ENCODE data around the gene ARIH2. TPM values are rescaled to one million over a fixed set of nuclear protein-coding genes. Genes with fewer than 3 reads are reported as not detected.

The ARIH2 gene
- total RNA-seq, 1 experiment from 2014 or later = 106 TPM

DNA sequence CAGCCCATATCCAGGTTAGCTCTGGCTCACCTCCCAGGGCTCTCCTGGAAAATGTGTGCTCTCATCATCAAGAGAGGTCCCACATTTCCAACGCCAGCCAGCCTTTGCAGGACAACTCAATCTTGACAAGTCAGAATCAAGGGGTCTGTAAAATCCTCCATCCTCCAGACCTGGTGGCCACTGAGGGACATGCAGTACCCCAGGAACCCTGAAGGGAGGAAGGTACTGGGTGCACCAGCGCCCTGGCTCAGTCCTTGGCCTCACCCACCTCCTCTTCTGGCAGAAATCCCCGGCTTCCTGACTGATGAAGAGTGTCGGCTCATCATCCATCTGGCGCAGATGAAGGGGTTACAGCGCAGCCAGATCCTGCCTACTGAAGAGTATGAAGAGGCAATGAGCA, 82.5 kb downstream of the ARIH2 start:
- no TSS peak for BruUV-seq (replicated peaks)

DNA sequence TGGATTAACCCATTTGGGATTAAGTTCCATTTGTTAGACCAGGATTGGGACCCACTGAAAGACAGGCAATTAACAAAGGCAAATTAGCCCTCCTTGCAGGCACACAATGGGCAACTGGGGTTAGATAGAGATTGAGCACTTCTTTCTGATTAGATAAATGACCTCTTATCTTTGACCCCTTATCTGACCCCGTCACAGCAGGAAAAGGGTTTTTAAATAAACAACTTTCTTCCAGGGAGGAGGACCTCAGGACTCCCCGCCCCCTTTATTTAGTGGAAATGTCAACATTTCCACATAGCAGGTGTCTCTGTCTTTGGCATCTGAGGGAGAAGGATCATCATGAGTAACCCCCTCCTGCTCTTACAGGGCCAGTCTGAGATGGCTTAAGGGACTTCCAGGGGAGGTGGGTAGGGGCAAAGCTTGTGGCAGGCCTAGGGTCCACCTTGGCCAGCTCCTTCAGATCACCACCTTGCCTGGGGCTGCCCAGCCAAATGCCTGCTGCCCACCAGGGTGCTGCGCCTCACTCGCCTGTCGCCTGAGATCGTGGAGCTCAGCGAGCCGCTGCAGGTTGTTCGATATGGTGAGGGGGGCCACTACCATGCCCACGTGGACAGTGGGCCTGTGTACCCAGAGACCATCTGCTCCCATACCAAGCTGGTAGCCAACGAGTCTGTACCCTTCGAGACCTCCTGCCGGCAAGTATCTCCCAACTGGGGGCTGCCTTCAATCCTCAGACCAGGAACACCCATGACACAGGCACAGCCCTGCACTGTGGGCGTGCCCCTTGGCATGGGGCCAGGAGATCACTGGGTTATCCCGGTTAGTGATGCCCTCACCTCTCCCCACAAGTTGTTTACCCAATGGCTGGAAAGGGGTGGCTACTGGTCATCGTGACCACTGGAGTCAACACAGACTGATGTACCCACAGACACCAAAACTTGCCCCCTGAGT, 86.0 kb downstream of the ARIH2 start:
- no peaks in the 10 kb centered on the region for H3K9me3 ChIP-seq
- ChIA-PET CTCF (interaction anchor here (1.5 kb wide), 1 partner anchor 17 kb away, joined by 7 read pairs; no protein-coding TSS in a partner anchor), POLR2A (interaction anchor here (0.6 kb wide), 1 partner anchor 288 kb away, joined by 3 read pairs; no protein-coding TSS in a partner anchor)
- intact Hi-C loops (cut with micrococcal nuclease; ENCODE audit: unreplicated experiment) = no loop called here
- peaks cover 13% of the 10 kb centered on the region for H3K4me1 Mint-ChIP-seq (ENCODE audit: low read depth, unreplicated experiment)
- H3K27me3 ChIP-seq (replicated peaks; ENCODE audit: control insufficient read depth, insufficient read depth, low read length) = no peaks in the 10 kb centered on the region
- no peaks in the 10 kb centered on the region for H3K27me3 Mint-ChIP-seq (ENCODE audit: insufficient read depth, unreplicated experiment)
- no peak overlapping the region for H3K4me3 ChIP-seq (ENCODE audit: low read depth, low read length)
- TF ChIP-seq, protein P1, sequence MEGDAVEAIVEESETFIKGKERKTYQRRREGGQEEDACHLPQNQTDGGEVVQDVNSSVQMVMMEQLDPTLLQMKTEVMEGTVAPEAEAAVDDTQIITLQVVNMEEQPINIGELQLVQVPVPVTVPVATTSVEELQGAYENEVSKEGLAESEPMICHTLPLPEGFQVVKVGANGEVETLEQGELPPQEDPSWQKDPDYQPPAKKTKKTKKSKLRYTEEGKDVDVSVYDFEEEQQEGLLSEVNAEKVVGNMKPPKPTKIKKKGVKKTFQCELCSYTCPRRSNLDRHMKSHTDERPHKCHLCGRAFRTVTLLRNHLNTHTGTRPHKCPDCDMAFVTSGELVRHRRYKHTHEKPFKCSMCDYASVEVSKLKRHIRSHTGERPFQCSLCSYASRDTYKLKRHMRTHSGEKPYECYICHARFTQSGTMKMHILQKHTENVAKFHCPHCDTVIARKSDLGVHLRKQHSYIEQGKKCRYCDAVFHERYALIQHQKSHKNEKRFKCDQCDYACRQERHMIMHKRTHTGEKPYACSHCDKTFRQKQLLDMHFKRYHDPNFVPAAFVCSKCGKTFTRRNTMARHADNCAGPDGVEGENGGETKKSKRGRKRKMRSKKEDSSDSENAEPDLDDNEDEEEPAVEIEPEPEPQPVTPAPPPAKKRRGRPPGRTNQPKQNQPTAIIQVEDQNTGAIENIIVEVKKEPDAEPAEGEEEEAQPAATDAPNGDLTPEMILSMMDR (IDR thresholded peaks at IDR 0.05; ENCODE audit: insufficient read depth in 1 of 2, low read depth in 1 of 2, low read length in 1 of 2, severe bottlenecking in 1 of 2, unreplicated experiment in 1 of 2) = no peak
- DNase-seq = no peak
- H3K4me3 Mint-ChIP-seq (ENCODE audit: unreplicated experiment) = no peak overlapping the region
- H3K27ac Mint-ChIP-seq (ENCODE audit: unreplicated experiment) = no peak overlapping the region
- BruUV-seq (replicated peaks) = no TSS peak
- H3K36me3 ChIP-seq (ENCODE audit: control insufficient read depth, insufficient read depth, low read length) = no peaks in the 10 kb centered on the region; the same call in 1 of the 2 replicates
- H3K4me1 ChIP-seq = peaks cover 26% of the 10 kb centered on the region
- H3K9me3 Mint-ChIP-seq (ENCODE audit: unreplicated experiment) = no peaks in the 10 kb centered on the region
- H3K36me3 Mint-ChIP-seq (ENCODE audit: insufficient read depth, unreplicated experiment) = peaks cover 50% of the 10 kb centered on the region

More for the DNA sequence above, 82.5 kb downstream of the ARIH2 start:
- POLR2A ChIA-PET = no interaction called here
- Mint-ChIP-seq H3K27me3 (ENCODE audit: insufficient read depth, unreplicated experiment) (no peaks in the 10 kb centered on the region), H3K9me3 (ENCODE audit: unreplicated experiment) (no peaks in the 10 kb centered on the region), H3K4me3 (ENCODE audit: unreplicated experiment) (no peak overlapping the region), H3K27ac (ENCODE audit: unreplicated experiment) (no peak overlapping the region), H3K4me1 (ENCODE audit: low read depth, unreplicated experiment) (no peaks in the 10 kb centered on the region), H3K36me3 (ENCODE audit: insufficient read depth, unreplicated experiment) (peaks cover 17% of the 10 kb centered on the region)
- Histone ChIP-seq H3K9me3 (no peaks in the 10 kb centered on the region), H3K4me1 (peaks cover 17% of the 10 kb centered on the region), H3K36me3 (ENCODE audit: control insufficient read depth, insufficient read depth, low read length) (peaks cover 2% of the 10 kb centered on the region; the same call in 1 of the 2 replicates), H3K27me3 (replicated peaks; ENCODE audit: control insufficient read depth, insufficient read depth, low read length) (no peaks in the 10 kb centered on the region), H3K4me3 (ENCODE audit: low read depth, low read length) (no peak overlapping the region)
- DNase-seq = no peak
- CTCF ChIA-PET = no interaction called here
- intact Hi-C loops (cut with micrococcal nuclease; ENCODE audit: unreplicated experiment) = no loop called here
- TF ChIP-seq, protein P1 (IDR thresholded peaks at IDR 0.05; ENCODE audit: insufficient read depth in 1 of 2, low read depth in 1 of 2, low read length in 1 of 2, severe bottlenecking in 1 of 2, unreplicated experiment in 1 of 2) = peak in 1 of 2 experiments; percentile 2

- no TSS peak for BruUV-seq (replicated peaks)
- Histone ChIP-seq H3K4me1 (peaks cover 26% of the 10 kb centered on the region), H3K9me3 (no peaks in the 10 kb centered on the region), H3K36me3 (ENCODE audit: control insufficient read depth, insufficient read depth, low read length) (no peaks in the 10 kb centered on the region; the same call in 1 of the 2 replicates), H3K4me3 (ENCODE audit: low read depth, low read length) (no peak overlapping the region), H3K27me3 (replicated peaks; ENCODE audit: control insufficient read depth, insufficient read depth, low read length) (no peaks in the 10 kb centered on the region)
- no peak for DNase-seq
- peaks cover 55% of the 10 kb centered on the region for H3K36me3 Mint-ChIP-seq (ENCODE audit: insufficient read depth, unreplicated experiment)
- TF ChIP-seq, protein P1 (IDR thresholded peaks at IDR 0.05; ENCODE audit: insufficient read depth in 1 of 2, low read depth in 1 of 2, low read length in 1 of 2, severe bottlenecking in 1 of 2, unreplicated experiment in 1 of 2) = no peak
- no peak overlapping the region for H3K4me3 Mint-ChIP-seq (ENCODE audit: unreplicated experiment)
- H3K27me3 Mint-ChIP-seq (ENCODE audit: insufficient read depth, unreplicated experiment) = no peaks in the 10 kb centered on the region
- CTCF ChIA-PET = interaction anchor here (1.5 kb wide), 1 partner anchor 17 kb away, joined by 7 read pairs; no protein-coding TSS in a partner anchor
- H3K9me3 Mint-ChIP-seq (ENCODE audit: unreplicated experiment) = no peaks in the 10 kb centered on the region
- H3K27ac Mint-ChIP-seq (ENCODE audit: unreplicated experiment) = no peak overlapping the region
- intact Hi-C loops (cut with micrococcal nuclease; ENCODE audit: unreplicated experiment) = no loop called here
- POLR2A ChIA-PET = no interaction called here
- peaks cover 13% of the 10 kb centered on the region for H3K4me1 Mint-ChIP-seq (ENCODE audit: low read depth, unreplicated experiment)
Measured at GRCh38 chr3:49005303-49005680, 86.7 kb downstream of the ARIH2 start.

Measured in Caco-2 (cell line).